ENCODE measurements around the gene ATP2B2. TPM values are rescaled to one million over a fixed set of nuclear protein-coding genes. Genes with fewer than 3 reads are reported as not detected.

The ATP2B2 gene
- total RNA-seq, 1 donor from 2014 or later = not detected

GRCh38 chr3:10456981-10457380, 48.4 kb downstream of the ATP2B2 start:
- H3K4me3 ChIP-seq (ENCODE audit: low read depth, low read length) = no peak overlapping the region
- TF ChIP-seq CTCF (IDR thresholded peaks at IDR 0.05; ENCODE audit: insufficient read depth, low read length, poor library complexity, severe bottlenecking) = no peak

GRCh38 chr3:10455545-10455914, 49.9 kb downstream of the ATP2B2 start:
- no peaks in the 10 kb centered on the region for H3K36me3 ChIP-seq (ENCODE audit: control insufficient read depth, insufficient read depth, low read length)
- H3K27me3 ChIP-seq (ENCODE audit: control insufficient read depth, insufficient read depth, low read length) = peaks cover 5% of the 10 kb centered on the region
- TF ChIP-seq CTCF (IDR thresholded peaks at IDR 0.05; ENCODE audit: insufficient read depth, low read length, poor library complexity, severe bottlenecking) = no peak
- H3K4me3 ChIP-seq (ENCODE audit: low read depth, low read length) = no peak overlapping the region
- no peak for DNase-seq (ENCODE audit: low read depth)

More at GRCh38 chr3:10456981-10457380, 48.4 kb downstream of the ATP2B2 start:
- Histone ChIP-seq H3K27me3 (ENCODE audit: control insufficient read depth, insufficient read depth, low read length) (no peaks in the 10 kb centered on the region), H3K36me3 (ENCODE audit: control insufficient read depth, insufficient read depth, low read length) (no peaks in the 10 kb centered on the region)
- no peak for DNase-seq (ENCODE audit: low read depth)

- TF ChIP-seq CTCF (IDR thresholded peaks at IDR 0.05; ENCODE audit: insufficient read depth, low read length, poor library complexity, severe bottlenecking) = no peak
- no peak for DNase-seq (ENCODE audit: low read depth)
- H3K4me3 ChIP-seq (ENCODE audit: low read depth, low read length) = no peak overlapping the region
- H3K27me3 ChIP-seq (ENCODE audit: control insufficient read depth, insufficient read depth, low read length) = peaks cover 7% of the 10 kb centered on the region
- H3K36me3 ChIP-seq (ENCODE audit: control insufficient read depth, insufficient read depth, low read length) = no peaks in the 10 kb centered on the region
Observed at GRCh38 chr3:10454907-10455544, 50.4 kb downstream of the ATP2B2 start.

- no peak for DNase-seq (ENCODE audit: low read depth)
- Histone ChIP-seq H3K36me3 (ENCODE audit: control insufficient read depth, insufficient read depth, low read length) (no peaks in the 10 kb centered on the region), H3K27me3 (ENCODE audit: control insufficient read depth, insufficient read depth, low read length) (peaks cover 10% of the 10 kb centered on the region), H3K4me3 (ENCODE audit: low read depth, low read length) (no peak overlapping the region)
- no peak for TF ChIP-seq CTCF (IDR thresholded peaks at IDR 0.05; ENCODE audit: insufficient read depth, low read length, poor library complexity, severe bottlenecking)
Observed at GRCh38 chr3:10453431-10454163, 51.8 kb downstream of the ATP2B2 start.

- Histone ChIP-seq H3K36me3 (ENCODE audit: control insufficient read depth, insufficient read depth, low read length) (no peaks in the 10 kb centered on the region), H3K27me3 (ENCODE audit: control insufficient read depth, insufficient read depth, low read length) (peaks cover 12% of the 10 kb centered on the region), H3K4me3 (ENCODE audit: low read depth, low read length) (no peak overlapping the region)
- no peak for DNase-seq (ENCODE audit: low read depth)
- no peak for TF ChIP-seq CTCF (IDR thresholded peaks at IDR 0.05; ENCODE audit: insufficient read depth, low read length, poor library complexity, severe bottlenecking)
Observed at GRCh38 chr3:10450494-10451440, 54.6 kb downstream of the ATP2B2 start.
